Endothelial cell of umbilical vein (primary cell): ENCODE results near the gene KDM3A. TPM values are rescaled to one million over a fixed set of nuclear protein-coding genes. Genes with fewer than 3 reads are reported as not detected.
A peak's percentile ranks its signal among the peaks of the same experiment; 100 is the strongest.

Experiments used
- BruUV-seq: library from RNA; stranded (reverse); fragments of 400-500 nt; replicated peaks from 2 replicates; lab custom pipeline; 2021; lab: Mats Ljungman, UMichigan
- CTCF ChIA-PET: fragments of 300-600, 350-600 bp; sonication (Branson Sonifier 250); formaldehyde crosslinking; loops from one replicate; lab custom pipeline; 2021; ENCODE audit warnings: antibody characterized with exemption, inconsistent platforms; lab: Charles Lee
- POLR2A ChIA-PET: fragments of 300-600, 350-600 bp; sonication (Branson Sonifier 250); formaldehyde crosslinking; loops from one replicate; lab custom pipeline; 2021; ENCODE audit warnings: antibody characterized with exemption, inconsistent platforms; lab: Charles Lee
- DNase-seq: peaks from one replicate; pipeline ENCODE4 v3.0.0-alpha.2; 2011; ENCODE audit warnings: low read depth, low spot score
- FAIRE-seq: peaks from 2 replicates; lab custom pipeline; 2011; peaks lifted over from hg19 to GRCh38; lab: Jason Lieb, UNC
- H2AFZ ChIP-seq: 2 replicates; pipeline ENCODE4 v1.6.0; 2012; ENCODE audit warnings: low read depth, low read length, control low read depth, inconsistent platforms
- H3K27ac ChIP-seq: 2 replicates; pipeline ENCODE4 v1.5.1; 2011; ENCODE audit warnings: low read depth, mild to moderate bottlenecking, control low read depth, low read length, moderate library complexity; ENCODE audit not compliant: insufficient read depth
- H3K27me3 ChIP-seq, 2 experiments: 2 replicates each; pipeline versions ENCODE4 v1.6.0 to v1.6.1; 2011; ENCODE audit warnings: low read length in 2 of 2, mixed read lengths in 1 of 2; ENCODE audit not compliant: control insufficient read depth in 2 of 2, insufficient read depth in 2 of 2
- H3K36me3 ChIP-seq, 2 experiments: 2 replicates in 1 of 2; 3 replicates in 1 of 2; pipeline ENCODE4 v1.5.1; 2011; ENCODE audit warnings: low read length in 2 of 2, mild to moderate bottlenecking in 1 of 2, moderate library complexity in 1 of 2; ENCODE audit not compliant: control insufficient read depth in 2 of 2, insufficient read depth in 2 of 2; ENCODE audit errors: extremely low read depth in 1 of 2
- H3K4me1 ChIP-seq: 3 replicates; pipeline ENCODE4 v1.5.1; 2011; ENCODE audit warnings: mild to moderate bottlenecking, low read length; ENCODE audit not compliant: control insufficient read depth, insufficient read depth; ENCODE audit errors: extremely low read depth
- H3K4me2 ChIP-seq: 2 replicates; pipeline ENCODE4 v1.6.1; 2011; ENCODE audit warnings: low read length, control low read depth, mixed read lengths; ENCODE audit not compliant: insufficient read depth
- H3K4me3 ChIP-seq, 3 experiments: fragments of 200-600 bp in 1 of 3; sonication (generic), shearing (Covaris generic) in 1 of 3; replicated peaks in 1 of 3; 2 replicates each; pipeline ENCODE4 v1.5.1; 2011 to 2016; ENCODE audit warnings: control low read depth in 3 of 3, low read length in 3 of 3, mild to moderate bottlenecking in 2 of 3, inconsistent platforms in 1 of 3, low read depth in 1 of 3, moderate library complexity in 1 of 3; ENCODE audit not compliant: insufficient read depth in 1 of 3
- H3K79me2 ChIP-seq: 2 replicates; pipeline ENCODE4 v1.6.0; 2012; ENCODE audit warnings: low read length, inconsistent platforms; ENCODE audit not compliant: control insufficient read depth, insufficient read depth
- H3K9ac ChIP-seq: replicated peaks from 2 replicates; pipeline ENCODE3; 2011; ENCODE audit warnings: low read length, control low read depth; ENCODE audit not compliant: insufficient read depth; ENCODE audit errors: extremely low read depth
- H3K9me1 ChIP-seq: replicated peaks from 3 replicates; pipeline ENCODE4 v1.6.0; 2011; ENCODE audit warnings: mild to moderate bottlenecking, low read length; ENCODE audit not compliant: control insufficient read depth, insufficient read depth; ENCODE audit errors: extremely low read depth
- H3K9me3 ChIP-seq: replicated peaks from 2 replicates; pipeline ENCODE4 v1.5.1; 2012; ENCODE audit warnings: low read length, inconsistent platforms; ENCODE audit not compliant: control insufficient read depth, insufficient read depth
- H4K20me1 ChIP-seq: replicated peaks from 2 replicates; pipeline ENCODE3; 2011; ENCODE audit warnings: mild to moderate bottlenecking, low read length; ENCODE audit not compliant: control insufficient read depth, insufficient read depth; ENCODE audit errors: extremely low read depth
- CTCF ChIP-seq, 2 donors: IDR thresholded peaks; 1 replicate in 1 of 2; 2 replicates in 1 of 2; pipeline ENCODE4 v1.5.1; 2011; ENCODE audit warnings: low read length in 2 of 2, mild to moderate bottlenecking in 2 of 2, moderate library complexity in 2 of 2, control low read depth in 1 of 2, inconsistent platforms in 1 of 2, low read depth in 1 of 2; ENCODE audit not compliant: insufficient read depth in 1 of 2; ENCODE audit errors: extremely low read depth in 1 of 2
- MAX ChIP-seq: IDR thresholded peaks from 2 replicates; pipeline ENCODE4 v1.6.1; 2011; ENCODE audit not compliant: insufficient read depth, insufficient read length
- POLR2AphosphoS5 ChIP-seq: IDR thresholded peaks from 2 replicates; pipeline ENCODE4 v1.6.1; 2012; ENCODE audit warnings: low read depth, mild to moderate bottlenecking, control low read depth, low read length, moderate library complexity; ENCODE audit not compliant: insufficient read depth
- dilution Hi-C: fragments of 300-500 bp; cut with MboI; formaldehyde crosslinking; loops from one replicate; pipeline ENCODE4 v1.15.0; 2019; ENCODE audit warnings: low sequenced_read_pairs; ENCODE audit not compliant: extremely low pct_ligation_motif_present
- intact Hi-C: fragments of 100-400 bp; cut with micrococcal nuclease; formaldehyde crosslinking; loops from one replicate; pipeline ENCODE4 v1.10.0; 2022
- polyA plus RNA-seq, 4 experiments: library from polyadenylated mRNA; depleted of rRNA in 3 of 4; stranded (reverse) in 3 of 4; unstranded in 1 of 4; fragments of >200 nt; gene quantifications; 2 replicates each; pipeline versions ENCODE4 v1.2.1 to v1.2.3, GENCODE V29; 2011 to 2012; ENCODE audit warnings: missing spikeins in 1 of 4
- total RNA-seq: library from RNA; stranded (reverse); gene quantifications from 2 replicates; pipeline ENCODE4 v1.2.3, GENCODE V29; 2021

The KDM3A gene
- total and polyA plus RNA-seq, 2 donors (not counting 3 experiments of a cell fraction or from before 2014, with no cell fraction given): 13.5 to 29.5 TPM

DNA sequence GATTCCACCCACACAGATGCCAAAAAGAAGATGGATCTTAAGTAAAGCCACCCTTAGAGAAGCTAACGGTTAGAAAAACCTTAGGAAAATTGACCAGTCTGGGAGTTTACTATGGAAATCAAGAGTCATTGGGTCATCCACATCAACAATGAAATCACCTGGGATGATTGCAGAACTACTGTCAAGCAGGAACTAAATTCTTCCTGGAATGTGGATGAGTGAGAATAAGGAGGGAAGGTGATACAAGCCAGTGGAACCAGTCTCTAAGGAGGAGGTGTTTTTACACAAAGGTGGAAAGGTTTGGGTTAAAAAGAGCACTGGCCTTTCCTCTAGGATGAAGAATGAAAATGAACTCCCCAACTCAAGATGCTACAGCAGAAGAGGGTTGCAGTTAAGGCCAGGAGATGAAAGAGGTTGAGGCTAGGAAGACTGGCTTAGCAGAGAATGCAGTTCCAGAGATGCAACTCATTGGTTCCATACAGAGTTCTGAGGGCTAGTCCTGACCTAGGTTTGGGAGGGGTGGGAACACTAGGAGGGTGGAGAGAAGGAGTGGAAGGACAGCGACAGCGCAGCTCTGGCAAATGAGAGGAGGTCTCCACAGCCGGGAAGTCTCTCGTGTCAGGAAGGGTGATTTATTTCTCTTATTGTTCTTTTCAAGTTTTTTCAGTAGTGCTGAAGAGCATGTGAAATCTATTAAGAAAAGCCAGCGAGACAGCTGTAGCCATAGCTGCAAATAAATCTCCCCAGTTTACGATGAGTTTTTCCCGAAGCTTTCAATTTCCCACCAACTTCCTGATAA is 27.7 kb upstream of the KDM3A start:
- H3K27me3 ChIP-seq: peaks cover 8 to 16% of the 10 kb centered on the region in 2 experiments
- dilution Hi-C loops (no loop called here), intact Hi-C loops (no loop called here)
- H3K9ac ChIP-seq: no peak overlapping the region
- H3K4me3 ChIP-seq: no peak overlapping the region
- ChIA-PET CTCF (interaction anchor here (1.0 to 1.9 kb wide), 2 partner anchors 17 to 192 kb away, joined by 4 to 5 read pairs; no protein-coding TSS in a partner anchor), POLR2A (no interaction called here)
- no peaks in the 10 kb centered on the region for H3K4me1 ChIP-seq
- DNase-seq (peak; percentile 29), FAIRE-seq (no peak)
- no peaks in the 10 kb centered on the region for H3K9me1 ChIP-seq
- H2AFZ ChIP-seq: no peak overlapping the region
- no peaks in the 10 kb centered on the region for H3K79me2 ChIP-seq
- TF ChIP-seq MAX (no peak), POLR2AphosphoS5 (no peak), CTCF (IDR thresholded peaks at IDR 0.05; ENCODE audit: extremely low read depth in 1 of 2, insufficient read depth in 1 of 2, low read depth in 1 of 2, low read length in 2 of 2) (no peak)
- no peak overlapping the region for H3K27ac ChIP-seq
- H3K4me2 ChIP-seq: no peak overlapping the region
- H4K20me1 ChIP-seq: no peaks in the 10 kb centered on the region
- H3K36me3 ChIP-seq: no peaks in the 10 kb centered on the region
- no TSS peak for BruUV-seq
- H3K9me3 ChIP-seq: no peaks in the 10 kb centered on the region
